HG02798 (cell line): Measurements from ENCODE around the gene FTSJ1.

Experiments
- ATAC-seq: cut with Tn5 transposase; IDR thresholded peaks from one replicate; pipeline ENCODE4 v1.9.1; 2021; ENCODE audit warnings: mild to moderate bottlenecking; ENCODE audit not compliant: unreplicated experiment, poor library complexity

Gene FTSJ1

DNA sequence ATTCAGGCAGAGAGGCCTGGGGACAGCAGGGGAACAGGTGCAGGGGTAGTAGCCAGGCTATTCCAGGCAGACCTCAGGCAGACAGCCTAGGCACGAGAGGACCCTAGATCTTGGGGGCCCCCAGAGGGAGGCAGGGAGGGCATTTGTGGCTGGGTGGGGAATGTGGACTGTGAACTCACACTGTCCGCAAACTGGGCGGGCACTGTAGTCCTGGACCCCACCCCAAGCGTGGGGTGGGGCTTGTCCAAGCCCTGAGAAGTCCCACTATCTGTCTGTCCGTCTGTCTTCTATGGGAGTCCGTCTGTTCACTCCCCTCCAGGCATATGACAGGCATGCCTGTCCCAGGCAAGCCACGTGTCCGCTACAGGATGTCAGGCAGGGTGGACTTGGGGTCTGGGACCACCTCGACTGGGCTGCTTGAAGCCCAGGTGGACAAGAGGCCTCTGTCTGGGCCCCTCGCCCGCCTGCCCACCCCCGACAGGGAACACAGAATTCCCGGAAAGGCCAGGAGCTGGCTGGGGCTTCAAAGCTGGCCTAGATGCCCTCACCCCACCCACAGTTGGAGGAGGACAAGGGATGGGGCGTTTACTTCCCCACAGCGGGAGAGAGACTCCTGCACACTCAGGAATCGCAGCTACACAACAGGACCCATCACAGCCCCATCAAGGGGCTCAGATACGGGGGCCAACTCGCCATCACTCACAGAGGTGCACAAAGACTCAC, 5.7 kb upstream of the FTSJ1 start, which contains the start of gene SLC38A5:
SLC38A5 (minus strand) TSS at position 151 of the 723 bp plus-strand sequence. CDS start 2,336 bp downstream, outside the sequence.
- ATAC-seq: no peak

DNA sequence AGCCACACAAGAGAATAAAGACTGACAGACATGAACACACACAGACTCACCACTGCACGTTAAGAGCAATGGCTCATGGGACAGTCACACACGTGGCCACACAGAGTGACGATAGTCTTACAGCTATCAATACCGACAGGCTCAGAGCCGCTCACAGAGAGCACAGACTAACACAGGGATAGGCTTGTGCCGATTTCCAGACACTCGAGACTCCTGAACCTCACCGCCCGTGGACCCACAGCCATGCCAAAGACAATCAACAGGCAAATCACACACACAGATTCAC, 5.2 kb upstream of the FTSJ1 start:
- no peak for ATAC-seq

DNA sequence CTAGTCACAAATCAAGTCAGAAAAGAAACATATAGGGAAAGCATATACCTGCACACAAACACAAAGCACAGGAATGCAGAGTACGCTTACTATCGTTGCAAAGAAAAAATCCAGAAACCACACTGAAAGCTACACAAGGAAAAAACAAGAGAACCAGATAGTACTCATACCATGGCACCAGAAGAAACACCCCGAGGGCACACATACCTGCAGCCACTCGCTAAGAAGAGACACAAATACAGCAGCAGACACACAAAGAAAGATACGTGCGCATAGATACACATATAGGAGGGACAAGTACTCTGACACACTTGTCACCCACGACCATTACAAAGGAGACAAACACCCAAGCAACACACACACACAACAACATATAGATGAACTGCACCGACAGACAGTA, 4.5 kb upstream of the FTSJ1 start:
- no peak for ATAC-seq

DNA sequence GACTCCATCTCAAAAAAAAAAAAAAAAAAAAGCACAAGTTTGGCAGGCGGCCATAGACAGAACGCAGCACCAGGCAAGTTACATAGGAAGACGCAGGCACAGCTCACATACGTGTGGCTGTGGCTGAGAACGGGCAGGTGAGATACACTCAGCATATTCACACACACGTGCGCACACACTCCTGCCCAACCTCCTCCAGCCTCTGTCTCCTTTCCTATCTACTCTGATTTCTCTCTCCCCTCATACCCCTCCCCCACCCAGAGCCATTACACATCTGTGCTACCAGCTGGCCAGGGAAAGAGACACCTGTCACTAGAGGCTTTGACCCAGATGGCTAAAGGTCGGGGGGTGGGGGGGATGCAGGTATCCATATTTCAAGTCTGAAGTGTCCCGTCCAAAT, 3.8 kb upstream of the FTSJ1 start:
- ATAC-seq: no peak

DNA sequence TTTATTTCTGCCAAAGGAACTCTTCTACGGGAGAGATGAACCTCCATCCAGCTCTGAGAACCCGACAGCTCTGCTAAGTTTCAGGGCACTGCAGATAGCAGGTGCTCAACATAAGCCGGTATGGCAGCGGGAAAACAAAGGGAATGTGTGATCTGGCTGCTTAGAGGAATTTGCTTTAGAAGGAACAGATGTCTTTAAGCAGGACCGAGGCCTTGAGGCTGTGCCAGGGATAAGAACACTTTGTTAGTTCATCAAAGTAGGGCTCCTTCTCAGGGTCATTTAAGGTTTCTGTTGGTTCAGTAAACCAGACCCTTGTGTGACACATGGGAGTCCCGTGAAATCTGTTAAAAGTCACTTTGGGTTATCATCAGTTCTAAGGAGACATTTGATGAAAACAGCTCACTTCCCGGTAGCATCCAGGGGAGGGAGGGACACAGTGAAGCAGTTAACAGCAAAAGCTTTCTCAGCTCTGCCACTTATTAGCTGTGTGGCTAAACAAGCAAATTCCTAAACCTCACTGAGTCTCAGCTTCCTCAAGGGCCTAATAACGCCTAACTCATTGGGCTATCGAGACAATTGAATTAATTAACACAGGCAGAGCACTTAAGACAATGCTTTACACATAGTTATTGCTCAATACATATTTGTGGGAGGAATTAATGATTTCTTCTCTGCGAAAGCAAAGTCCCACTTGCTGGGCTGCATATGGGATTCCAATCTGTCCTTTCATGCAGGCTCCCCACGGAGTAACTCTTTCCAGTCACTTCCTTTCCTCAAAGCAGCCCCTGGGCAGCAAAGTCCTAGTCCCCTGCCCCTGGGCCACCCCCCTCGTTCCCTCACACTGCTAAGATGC, 2.9 kb upstream of the FTSJ1 start:
- ATAC-seq: no peak

DNA sequence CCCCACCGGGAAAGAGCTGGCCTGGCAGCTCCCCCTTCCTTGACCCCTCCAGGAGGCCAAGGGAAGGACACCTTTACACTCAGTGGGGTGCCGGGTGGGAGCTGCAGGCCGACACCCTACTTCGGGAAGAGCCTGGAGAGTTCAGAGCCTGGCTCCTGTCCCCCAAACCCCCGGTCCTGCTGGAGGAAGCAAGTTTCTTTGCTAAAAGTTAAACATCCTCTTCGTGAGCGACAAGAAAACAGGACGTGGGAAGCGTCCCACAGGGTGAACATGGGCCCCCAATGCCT, 2.4 kb upstream of the FTSJ1 start:
- no peak for ATAC-seq

DNA sequence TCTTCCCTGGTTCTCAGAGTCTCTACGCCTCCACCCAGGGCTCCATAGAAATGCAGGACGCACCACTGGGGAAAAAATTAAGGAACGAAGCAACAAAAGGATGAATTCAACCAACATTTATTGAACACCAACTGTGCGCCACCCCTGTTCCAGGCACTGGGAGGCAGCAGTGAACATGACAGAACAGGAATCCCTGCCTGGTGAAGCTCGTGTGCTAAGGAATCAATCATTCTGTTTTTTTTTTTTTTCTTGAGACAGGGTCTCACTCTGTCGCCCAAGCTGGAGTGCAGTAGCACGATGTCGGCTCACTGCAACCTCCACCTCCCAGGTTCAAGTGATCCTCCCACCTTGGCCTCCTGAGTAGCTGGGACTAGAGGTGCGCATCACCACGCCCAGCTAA, 1.9 kb upstream of the FTSJ1 start:
- no peak for ATAC-seq

DNA sequence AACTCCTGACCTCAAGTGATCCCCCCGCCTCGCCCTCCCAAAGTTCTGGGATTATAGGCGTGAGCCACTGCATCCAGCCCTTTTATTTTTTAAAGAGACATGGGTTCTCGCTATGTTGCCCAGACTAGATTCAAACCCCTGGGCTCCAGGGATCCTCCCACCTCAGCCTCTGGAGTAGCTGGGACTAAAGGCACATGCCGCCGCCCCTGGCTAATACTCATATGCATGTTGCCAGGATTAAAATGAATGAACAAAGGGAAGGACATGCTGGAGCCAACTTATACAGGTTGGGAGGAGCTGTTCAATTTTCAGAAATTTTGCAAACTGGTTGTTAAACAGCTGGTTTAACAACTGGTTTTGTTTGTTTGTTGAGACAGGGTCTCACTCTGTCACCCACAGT, 1.4 kb upstream of the FTSJ1 start:
- ATAC-seq: no peak

DNA sequence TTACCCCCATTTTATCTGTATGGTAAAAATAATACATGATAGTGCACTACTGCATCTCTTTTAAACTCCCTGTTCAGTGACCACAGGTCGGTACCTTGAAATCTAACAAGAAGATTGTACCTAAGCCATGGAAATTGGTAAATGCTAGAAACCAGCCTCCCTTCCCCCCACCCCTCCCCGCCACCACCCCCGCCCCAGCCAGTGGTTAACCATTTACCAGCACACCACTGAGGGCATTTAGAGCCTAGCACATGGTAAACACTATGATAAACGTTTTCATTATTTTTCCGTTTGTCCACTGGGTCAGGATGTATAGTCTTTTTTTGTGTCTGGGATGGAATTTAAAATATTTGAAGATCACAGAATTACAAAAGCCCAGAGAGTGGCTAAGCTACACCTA, 703 bp upstream of the FTSJ1 start:
- no peak for ATAC-seq

DNA sequence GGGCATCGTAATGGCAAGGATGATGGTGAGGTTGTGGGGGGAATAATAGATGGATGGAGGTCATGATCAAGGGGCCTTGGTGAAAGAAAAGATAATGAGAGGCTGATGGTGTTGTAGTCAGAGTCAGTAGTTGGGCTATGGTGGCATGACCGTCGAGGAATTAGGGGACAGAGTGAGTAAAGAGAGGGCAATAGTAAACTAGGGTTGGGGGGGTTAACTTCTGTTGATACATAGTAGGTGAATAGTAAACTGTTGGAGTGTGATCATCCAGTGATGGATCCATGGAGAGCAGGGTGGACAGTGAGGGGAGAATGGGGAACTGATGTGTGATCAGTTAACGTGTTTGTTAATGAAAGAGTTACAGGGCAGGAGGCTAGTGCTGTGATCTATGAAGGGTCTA, 920 bp downstream of the FTSJ1 start:
- no peak for ATAC-seq

DNA sequence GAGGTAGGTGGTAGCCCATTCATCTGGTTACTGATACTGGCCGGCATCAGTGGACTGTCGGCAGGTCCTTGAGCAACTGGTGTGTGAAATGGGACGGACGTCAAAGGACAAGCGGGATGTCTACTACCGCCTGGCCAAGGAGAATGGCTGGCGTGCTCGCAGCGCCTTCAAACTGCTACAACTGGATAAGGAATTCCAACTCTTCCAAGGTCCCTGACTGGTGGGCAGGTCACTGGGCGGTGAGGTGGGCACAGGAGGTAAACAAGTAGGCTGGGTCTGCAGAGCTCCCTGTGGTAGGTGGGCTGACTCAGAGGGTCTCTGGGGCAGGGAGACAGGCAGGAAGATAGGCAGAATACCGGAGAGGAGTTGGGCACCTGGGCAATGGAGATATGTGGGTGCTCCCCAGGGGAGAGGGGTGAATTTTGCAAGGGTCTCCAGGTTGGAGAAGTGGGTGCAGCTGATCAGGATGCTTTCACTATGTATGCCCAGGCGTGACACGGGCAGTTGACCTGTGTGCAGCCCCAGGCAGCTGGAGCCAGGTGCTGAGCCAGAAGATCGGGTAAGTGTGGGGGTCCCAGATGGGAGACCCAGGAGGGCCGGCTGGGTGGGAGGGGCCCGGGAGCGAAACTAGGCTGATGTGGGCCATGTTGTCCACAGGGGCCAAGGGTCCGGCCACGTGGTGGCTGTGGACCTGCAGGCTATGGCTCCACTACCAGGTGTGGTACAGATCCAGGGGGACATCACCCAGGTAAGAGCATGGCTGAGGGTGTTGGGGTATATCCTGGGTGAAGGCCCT, 2.2 kb downstream of the FTSJ1 start:
- no peak for ATAC-seq

DNA sequence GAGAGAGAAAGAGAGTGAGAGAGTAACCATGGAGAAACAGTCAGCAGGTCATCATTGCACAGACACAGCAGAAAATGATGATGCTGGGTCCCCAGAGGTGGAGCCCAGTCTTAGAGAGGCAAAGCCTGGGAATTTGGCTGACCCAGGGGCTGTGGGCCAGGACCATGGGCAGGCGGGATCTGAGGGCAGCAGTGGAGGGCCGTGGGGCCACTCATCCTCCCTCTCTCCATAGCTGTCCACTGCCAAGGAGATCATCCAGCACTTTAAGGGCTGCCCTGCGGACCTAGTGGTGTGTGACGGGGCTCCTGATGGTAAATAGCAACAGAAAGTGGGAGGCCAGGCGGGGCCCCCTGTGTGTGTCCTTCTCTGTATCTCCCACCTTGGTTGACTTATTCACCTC, 2.8 kb downstream of the FTSJ1 start:
- ATAC-seq: no peak

DNA sequence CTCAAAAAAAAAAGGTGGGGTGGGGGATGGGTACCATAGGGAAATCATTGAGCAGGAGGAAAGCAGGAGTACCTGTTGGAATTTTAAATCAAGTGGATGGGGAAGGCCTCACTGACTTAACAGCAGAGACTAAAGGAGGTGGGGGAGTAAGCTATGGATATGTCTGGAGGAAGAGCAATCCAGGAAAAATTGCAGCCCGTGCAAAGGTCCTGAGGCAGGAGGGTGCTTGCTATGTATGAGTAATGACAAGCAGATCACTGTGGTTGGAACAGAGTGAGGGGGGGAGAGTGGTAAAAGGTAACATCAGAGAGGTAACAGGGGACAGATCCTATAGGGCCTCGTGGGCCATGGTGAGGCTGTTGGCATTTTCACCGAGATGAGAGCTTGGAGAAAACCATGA, 4.1 kb downstream of the FTSJ1 start:
- no peak for ATAC-seq

DNA sequence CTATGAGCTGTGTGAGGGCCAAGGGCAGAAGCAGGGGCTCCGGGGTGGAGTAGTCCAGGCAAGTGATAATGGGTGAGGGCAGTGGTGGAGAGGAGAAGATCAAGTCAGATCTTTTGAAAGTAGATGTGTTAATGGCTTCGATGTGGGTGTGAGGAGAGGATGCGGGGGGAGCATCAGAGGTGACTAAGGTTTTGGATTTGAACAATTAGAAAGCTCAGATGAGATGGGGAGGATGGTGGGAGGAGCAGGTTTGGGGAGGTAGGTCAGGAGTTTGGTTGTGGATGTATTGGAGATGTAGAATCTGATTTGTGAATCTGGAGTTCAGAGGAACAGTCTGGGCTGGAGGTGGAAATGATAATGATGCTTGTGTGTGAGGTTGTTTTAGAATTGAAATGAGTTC, 4.6 kb downstream of the FTSJ1 start:
- ATAC-seq: no peak

DNA sequence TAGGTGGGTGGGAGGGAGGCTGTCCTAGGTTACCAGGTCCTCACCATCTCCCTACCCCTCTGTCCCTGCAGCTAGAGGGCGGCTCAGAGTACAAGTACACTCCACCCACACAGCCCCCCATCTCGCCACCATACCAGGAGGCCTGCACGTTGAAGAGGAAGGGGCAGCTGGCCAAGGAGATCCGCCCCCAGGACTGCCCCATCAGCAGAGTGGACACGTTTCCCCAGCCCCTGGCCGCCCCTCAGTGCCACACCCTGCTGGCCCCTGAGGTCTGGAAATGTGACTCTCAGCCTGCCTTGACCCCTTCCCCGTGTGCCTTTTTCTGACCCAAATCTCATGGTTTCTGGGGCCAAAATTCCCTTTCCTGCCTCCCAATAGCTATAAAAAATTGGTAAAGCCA, 6.5 kb downstream of the FTSJ1 start:
- ATAC-seq: no peak

DNA sequence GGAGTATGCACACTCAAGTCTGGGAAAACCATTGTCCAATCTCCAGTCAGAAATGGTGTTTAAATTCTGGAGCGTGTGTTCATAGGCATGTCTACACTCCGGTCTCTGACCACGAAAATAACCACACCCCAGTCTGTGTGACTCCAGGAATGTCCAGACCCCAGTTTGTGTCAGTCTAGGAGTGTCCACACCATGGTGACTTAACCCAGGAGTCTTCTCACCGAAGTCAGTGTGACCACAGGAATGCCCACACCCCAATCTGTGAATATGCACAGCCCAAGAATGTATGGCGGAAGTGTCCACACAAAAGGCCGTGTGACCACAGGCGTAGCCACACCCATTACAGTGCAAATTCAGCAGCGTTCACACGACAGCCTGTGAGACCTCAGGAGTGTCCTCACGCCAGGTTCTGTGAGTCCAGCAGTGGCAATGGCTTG, 11.4 kb downstream of the FTSJ1 start:
- ATAC-seq: no peak

DNA sequence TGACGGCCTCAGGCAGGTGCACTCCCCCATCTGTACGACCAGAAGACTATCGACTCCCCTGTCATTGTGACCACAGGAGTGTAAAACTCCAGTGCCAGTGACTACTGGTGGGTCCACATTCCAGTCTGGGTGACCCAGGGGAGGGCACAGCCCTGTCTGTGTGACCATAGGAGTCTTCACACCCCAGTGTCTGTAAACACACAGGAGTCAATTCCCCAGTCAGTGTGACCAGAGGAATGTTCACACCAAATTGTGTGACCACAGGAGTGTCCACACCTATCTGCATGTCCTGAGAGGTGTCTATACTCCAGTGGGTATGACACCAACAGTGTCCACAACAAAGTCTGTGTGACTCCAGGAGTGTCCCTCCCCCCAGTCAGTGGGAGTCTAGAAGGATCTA, 12.0 kb downstream of the FTSJ1 start:
- no peak for ATAC-seq

DNA sequence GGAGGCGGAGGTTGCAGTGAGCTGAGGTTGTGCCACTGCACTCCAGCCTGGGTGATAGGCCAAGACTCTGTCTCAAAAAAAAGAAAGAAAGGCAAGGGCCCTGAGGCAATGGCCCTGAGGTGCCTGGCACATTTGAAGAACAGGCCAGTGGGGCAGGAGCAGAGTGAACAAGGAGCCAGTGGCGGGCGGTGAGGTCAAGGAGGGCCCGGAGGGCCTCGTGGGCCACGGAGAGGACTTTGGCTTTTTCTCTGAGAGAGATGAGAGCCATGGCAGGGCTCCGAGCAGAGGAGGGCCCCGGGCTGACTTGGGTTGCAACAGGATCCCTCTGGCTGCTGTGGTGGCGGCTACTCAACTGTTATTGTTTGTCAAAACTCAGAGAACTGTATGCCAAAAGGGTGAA, 13.3 kb downstream of the FTSJ1 start:
- ATAC-seq: no peak

DNA sequence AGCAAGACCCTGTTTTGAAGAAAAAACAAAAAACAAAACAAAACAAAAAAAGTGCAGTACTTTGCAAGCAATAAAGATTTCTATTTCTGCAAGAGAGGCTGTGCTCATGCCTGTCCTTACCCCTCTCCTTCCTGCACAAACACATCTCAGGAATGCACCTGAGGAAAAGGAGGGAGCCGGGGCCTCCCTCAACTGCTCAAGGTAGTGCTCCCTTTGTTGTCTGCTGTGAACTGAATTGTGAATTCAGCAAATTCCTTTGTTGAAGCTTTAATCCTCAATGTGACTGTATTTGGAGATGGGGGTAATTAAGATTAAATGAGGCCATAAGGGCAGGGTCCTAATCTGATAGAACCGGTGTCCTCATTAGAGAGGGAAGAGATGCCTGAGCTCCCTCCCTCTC, 13.9 kb downstream of the FTSJ1 start:
- ATAC-seq: no peak

DNA sequence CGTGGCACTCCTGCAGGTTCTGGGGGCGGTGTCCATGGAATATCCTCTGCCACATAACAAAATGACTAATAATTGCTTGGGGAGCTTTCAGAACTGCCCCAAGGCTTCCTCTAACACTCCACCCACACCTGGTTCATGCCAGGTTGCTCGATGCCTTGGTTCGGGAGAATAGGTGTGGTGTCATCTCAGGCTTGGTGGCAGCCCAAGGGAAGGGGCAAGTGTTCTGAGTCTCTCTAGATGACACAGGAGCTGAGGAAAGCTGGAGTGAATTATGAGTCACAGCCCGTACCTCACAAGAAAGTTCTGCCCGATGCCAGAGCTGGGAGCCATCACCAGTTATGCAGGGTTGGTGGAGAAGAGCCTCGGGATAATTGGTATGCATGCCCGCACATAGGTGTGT, 14.7 kb downstream of the FTSJ1 start:
- ATAC-seq: no peak

DNA sequence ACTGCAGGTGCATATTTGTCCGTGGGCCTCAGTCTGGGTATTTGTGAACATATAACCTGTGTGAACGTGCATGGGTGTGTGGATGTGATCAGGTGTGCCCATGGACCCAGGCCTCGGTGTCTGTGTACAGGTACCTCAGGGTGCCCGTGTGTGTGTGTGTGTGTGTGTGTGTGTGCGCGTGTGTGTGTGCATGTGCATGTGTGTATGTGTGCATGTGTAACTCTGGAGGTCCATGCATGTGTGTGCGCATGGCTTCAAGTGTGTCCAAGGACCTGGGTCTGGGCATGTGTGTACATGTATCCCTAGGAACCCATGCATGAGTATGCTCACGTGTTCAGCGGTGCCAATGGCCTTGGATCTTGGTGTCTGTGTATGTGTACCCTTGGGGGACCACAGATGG, 15.8 kb downstream of the FTSJ1 start:
- no peak for ATAC-seq
